Neuronal stem cell (in vitro differentiated cells): Measurements from ENCODE around the gene STK32B.

ENCODE experiments used
- DNase-seq: peaks from one replicate; pipeline ENCODE4 v3.0.0-alpha.2; 2013; ENCODE audit warnings: low spot score
- H2AFZ ChIP-seq: one replicate; pipeline ENCODE4 v1.6.1; 2013; ENCODE audit warnings: mild to moderate bottlenecking, low read length, inconsistent platforms
- H2AK5ac ChIP-seq: 2 replicates; pipeline ENCODE4 v1.6.1; 2013; ENCODE audit warnings: low read depth, mild to moderate bottlenecking, inconsistent platforms, low read length, moderate library complexity, mixed read lengths
- H2BK120ac ChIP-seq: 2 replicates; pipeline ENCODE4 v1.6.1; 2013; ENCODE audit warnings: low read depth, mild to moderate bottlenecking, inconsistent platforms, low read length, moderate library complexity, mixed read lengths
- H2BK12ac ChIP-seq: one replicate; pipeline ENCODE4 v1.6.1; 2013; ENCODE audit warnings: low read length, inconsistent platforms
- H2BK15ac ChIP-seq: 2 replicates; pipeline ENCODE4 v1.6.1; 2013; ENCODE audit warnings: mild to moderate bottlenecking, low read length, inconsistent platforms, mixed read lengths
- H2BK5ac ChIP-seq: one replicate; pipeline ENCODE4 v1.6.1; 2013; ENCODE audit warnings: inconsistent platforms, mild to moderate bottlenecking, low read length, moderate library complexity
- H3K14ac ChIP-seq: one replicate; pipeline ENCODE4 v1.6.1; 2013; ENCODE audit warnings: low read length, inconsistent platforms
- H3K18ac ChIP-seq: 2 replicates; pipeline ENCODE4 v1.6.1; 2013; ENCODE audit warnings: low read length, inconsistent platforms
- H3K23ac ChIP-seq: 2 replicates; pipeline ENCODE4 v1.6.1; 2013; ENCODE audit warnings: low read depth, mild to moderate bottlenecking, mixed read lengths, low read length, inconsistent platforms; ENCODE audit not compliant: poor library complexity
- H3K27ac ChIP-seq: replicated peaks from 3 replicates; pipeline ENCODE4 v1.5.1; 2013; ENCODE audit warnings: low read length, inconsistent platforms
- H3K27me3 ChIP-seq, 3 experiments: 2 replicates each; pipeline ENCODE4 v1.6.1; 2013; ENCODE audit warnings: low read length in 3 of 3, mild to moderate bottlenecking in 2 of 3, inconsistent platforms in 1 of 3, low read depth in 1 of 3, mixed read lengths in 1 of 3, moderate library complexity in 1 of 3; ENCODE audit not compliant: control insufficient read depth in 3 of 3, insufficient read depth in 3 of 3
- H3K36me3 ChIP-seq, 2 donors: replicated peaks in 1 of 2; 2 replicates each; pipeline ENCODE4 v1.6.1; 2013; ENCODE audit warnings: low read length in 2 of 2; ENCODE audit not compliant: control insufficient read depth in 2 of 2, insufficient read depth in 2 of 2
- H3K4ac ChIP-seq: 2 replicates; pipeline ENCODE4 v1.6.1; 2013; ENCODE audit warnings: inconsistent platforms, mild to moderate bottlenecking, low read length, moderate library complexity
- H3K4me1 ChIP-seq, 2 donors: 1 replicate in 1 of 2; 2 replicates in 1 of 2; pipeline ENCODE4 v1.6.1; 2013; ENCODE audit warnings: low read length in 2 of 2, low read depth in 1 of 2; ENCODE audit not compliant: control insufficient read depth in 2 of 2, insufficient read depth in 1 of 2
- H3K4me2 ChIP-seq: one replicate; pipeline ENCODE4 v1.6.1; 2013; ENCODE audit warnings: mild to moderate bottlenecking, low read length, inconsistent platforms; ENCODE audit not compliant: insufficient read depth, poor library complexity, severe bottlenecking
- H3K4me3 ChIP-seq, 2 donors: 2 replicates each; pipeline ENCODE4 v1.5.1; 2013; ENCODE audit warnings: low read length in 2 of 2, mild to moderate bottlenecking in 2 of 2, inconsistent platforms in 1 of 2, moderate library complexity in 1 of 2
- H3K79me1 ChIP-seq: one replicate; pipeline ENCODE4 v1.6.1; 2013; ENCODE audit warnings: low read depth, mild to moderate bottlenecking, inconsistent platforms, low read length, moderate library complexity
- H3K9ac ChIP-seq: one replicate; pipeline ENCODE4 v1.6.1; 2013; ENCODE audit warnings: mild to moderate bottlenecking, low read depth, low read length, inconsistent platforms; ENCODE audit not compliant: poor library complexity
- H3K9me3 ChIP-seq, 2 donors: replicated peaks in 1 of 2; 2 replicates each; pipeline versions ENCODE3 to v1.6.1; 2013; ENCODE audit warnings: low read length in 2 of 2, mild to moderate bottlenecking in 2 of 2, inconsistent platforms in 1 of 2, low read depth in 1 of 2, mixed read lengths in 1 of 2, moderate library complexity in 1 of 2; ENCODE audit not compliant: control insufficient read depth in 2 of 2, insufficient read depth in 1 of 2
- H4K8ac ChIP-seq: one replicate; pipeline ENCODE4 v1.6.1; 2013; ENCODE audit warnings: low read depth, mild to moderate bottlenecking, inconsistent platforms, low read length, moderate library complexity
- H4K91ac ChIP-seq: one replicate; pipeline ENCODE4 v1.6.1; 2013; ENCODE audit warnings: low read length, low read depth, mild to moderate bottlenecking, inconsistent platforms; ENCODE audit not compliant: poor library complexity
- WGBS, 2 donors: extraction: QIAGEN DNeasy Blood & Tissue Kit; methylation state at CpG; one replicate each; pipeline ENCODE4 v1.1.7; 2013; ENCODE audit warnings: missing lambda C conversion rate in 2 of 2, mixed read lengths in 1 of 2; ENCODE audit not compliant: insufficient read length in 2 of 2, insufficient replicate concordance in 1 of 2; ENCODE audit errors: extremely low coverage in 2 of 2; 5-methylcytosine and 5-hydroxymethylcytosine counted together

The STK32B gene

DNA sequence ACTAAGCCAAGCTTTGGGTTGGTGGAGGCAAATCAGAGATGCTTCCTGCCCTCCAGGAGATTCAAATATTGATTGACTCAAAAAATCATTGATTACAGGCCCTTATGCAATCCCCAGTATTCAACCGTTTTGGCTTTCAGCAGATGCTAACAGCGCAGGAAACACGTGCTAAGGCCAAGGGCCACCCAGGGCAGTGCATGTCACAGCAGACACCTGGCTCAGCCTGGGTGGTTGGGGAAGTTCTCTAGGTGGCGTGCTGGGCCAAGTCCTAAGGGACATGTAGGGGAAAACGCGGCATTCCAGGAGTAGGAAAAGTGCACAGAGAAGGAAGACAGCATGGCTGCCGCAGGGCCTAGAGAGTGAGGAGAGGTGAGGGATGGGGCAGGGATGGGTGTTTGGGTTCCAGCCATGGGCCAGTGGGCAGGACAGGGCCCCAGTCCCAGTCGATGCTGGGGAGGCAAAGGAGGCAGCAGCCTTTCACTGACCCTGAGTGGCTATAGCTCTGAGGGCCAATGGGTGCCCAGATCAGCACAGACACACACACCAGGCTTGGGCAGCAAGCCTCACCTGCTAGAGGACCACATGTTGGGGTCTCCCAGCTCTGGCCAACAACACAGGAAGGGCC lies 418.0 kb downstream of the STK32B start:
- Histone ChIP-seq H2BK12ac (no peak overlapping the region), H2AK5ac (no peak overlapping the region), H3K4ac (no peak overlapping the region), H2BK15ac (no peak overlapping the region), H3K4me2 (no peak overlapping the region), H3K9ac (no peak overlapping the region), H2BK120ac (no peak overlapping the region), H3K23ac (peak overlapping the region; percentile 21), H3K36me3 (no peaks in the 10 kb centered on the region), H4K91ac (no peak overlapping the region), H3K27ac (no peak overlapping the region), H3K4me3 (no peak overlapping the region), H2AFZ (no peak overlapping the region), H3K9me3 (peaks cover 0 to 1% of the 10 kb centered on the region in 2 donors), H3K14ac (no peak overlapping the region), H2BK5ac (no peak overlapping the region), H3K4me1 (peaks cover 0 to under 1% of the 10 kb centered on the region in 2 donors), H3K18ac (peak overlapping the region; percentile 7), H3K27me3 (no peaks in the 10 kb centered on the region), H3K79me1 (no peaks in the 10 kb centered on the region), H4K8ac (no peak overlapping the region)
- no CpG with 5 or more reads among the region's 8 CpGs for WGBS, 2 donors
- no peak for DNase-seq

GRCh38 chr4:5469861-5470260 lies 418.6 kb downstream of the STK32B start:
- no peaks in the 10 kb centered on the region for H3K9me3 ChIP-seq
- H3K23ac ChIP-seq: no peak overlapping the region
- no peaks in the 10 kb centered on the region for H3K79me1 ChIP-seq
- no peak overlapping the region for H3K4ac ChIP-seq
- no peak overlapping the region for H3K9ac ChIP-seq
- H3K4me3 ChIP-seq: no peak overlapping the region
- H2AFZ ChIP-seq: no peak overlapping the region
- H4K8ac ChIP-seq: no peak overlapping the region
- H3K14ac ChIP-seq: no peak overlapping the region
- DNase-seq: no peak
- no peak overlapping the region for H3K18ac ChIP-seq
- no peak overlapping the region for H2BK12ac ChIP-seq
- H2AK5ac ChIP-seq: no peak overlapping the region
- H3K27me3 ChIP-seq: no peaks in the 10 kb centered on the region
- H2BK120ac ChIP-seq: no peak overlapping the region
- no peak overlapping the region for H2BK5ac ChIP-seq
- no peak overlapping the region for H2BK15ac ChIP-seq
- H4K91ac ChIP-seq: no peak overlapping the region
- no peaks in the 10 kb centered on the region for H3K4me1 ChIP-seq
- no peak overlapping the region for H3K27ac ChIP-seq
- no peak overlapping the region for H3K4me2 ChIP-seq
- no CpG with 5 or more reads among the region's 5 CpGs for WGBS, 2 donors
- H3K36me3 ChIP-seq: no peaks in the 10 kb centered on the region

GRCh38 chr4:5470318-5471198 lies 419.3 kb downstream of the STK32B start:
- no CpG with 5 or more reads among the region's 13 CpGs for WGBS, 2 donors
- no peaks in the 10 kb centered on the region for H3K79me1 ChIP-seq
- DNase-seq: no peak

DNA sequence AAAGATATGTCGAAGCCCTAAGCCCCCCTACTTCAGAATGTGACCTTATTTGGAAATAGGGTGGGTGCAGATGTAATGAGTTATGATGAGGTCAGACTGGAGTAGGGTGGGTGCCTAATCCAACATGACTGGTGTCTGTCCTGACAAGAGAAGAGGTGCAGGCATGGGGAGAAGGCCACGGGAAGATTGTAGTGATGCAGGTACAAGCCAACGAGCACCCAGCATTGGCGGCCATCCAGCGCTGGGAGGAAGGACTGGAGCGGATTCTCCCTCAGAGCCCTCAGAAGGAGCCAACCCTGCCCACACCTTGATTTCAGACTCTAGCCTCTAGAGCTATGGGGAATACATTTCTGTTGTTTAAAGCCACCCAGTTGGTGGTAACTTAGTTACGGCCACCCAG lies 419.9 kb downstream of the STK32B start:
- Histone ChIP-seq H3K36me3 (no peaks in the 10 kb centered on the region), H2BK15ac (no peak overlapping the region), H3K4me3 (no peak overlapping the region), H2BK5ac (no peak overlapping the region), H4K91ac (no peak overlapping the region), H3K27me3 (no peaks in the 10 kb centered on the region), H3K79me1 (no peaks in the 10 kb centered on the region), H4K8ac (no peak overlapping the region), H3K23ac (no peak overlapping the region), H2AFZ (no peak overlapping the region), H3K27ac (no peak overlapping the region), H2BK12ac (no peak overlapping the region), H3K14ac (no peak overlapping the region), H3K9me3 (no peaks in the 10 kb centered on the region), H3K4me1 (no peaks in the 10 kb centered on the region), H3K4ac (no peak overlapping the region), H3K18ac (no peak overlapping the region), H3K9ac (no peak overlapping the region), H3K4me2 (no peak overlapping the region), H2AK5ac (no peak overlapping the region), H2BK120ac (no peak overlapping the region)
- DNase-seq: no peak
- WGBS, 2 donors: no CpG with 5 or more reads among the region's 7 CpGs

More at GRCh38 chr4:5470318-5471198, 419.3 kb downstream of the STK32B start:
- Histone ChIP-seq H2AFZ (no peak overlapping the region), H3K4me2 (no peak overlapping the region), H2BK12ac (no peak overlapping the region), H2BK120ac (no peak overlapping the region), H3K27ac (no peak overlapping the region), H4K8ac (no peak overlapping the region), H3K36me3 (no peaks in the 10 kb centered on the region), H3K27me3 (no peaks in the 10 kb centered on the region), H3K18ac (no peak overlapping the region), H2BK15ac (no peak overlapping the region), H3K14ac (no peak overlapping the region), H2AK5ac (no peak overlapping the region), H3K23ac (no peak overlapping the region), H3K4me1 (no peaks in the 10 kb centered on the region), H3K9ac (no peak overlapping the region), H4K91ac (no peak overlapping the region), H3K9me3 (no peaks in the 10 kb centered on the region), H3K4me3 (no peak overlapping the region), H3K4ac (no peak overlapping the region), H2BK5ac (no peak overlapping the region)
